HG03135 (cell line): ENCODE results near the gene TSC2.

Experiments
- ATAC-seq: cut with Tn5 transposase; IDR thresholded peaks from one replicate; pipeline ENCODE4 v1.9.1; 2021; ENCODE audit warnings: mild to moderate bottlenecking, moderate library complexity; ENCODE audit not compliant: unreplicated experiment

Gene TSC2

GRCh38 chr16:2083876-2084780, 36.3 kb downstream of the TSC2 start:
- ATAC-seq: no peak

GRCh38 chr16:2084895-2085625, 37.3 kb downstream of the TSC2 start:
- ATAC-seq: no peak

GRCh38 chr16:2085669-2086068, 37.9 kb downstream of the TSC2 start:
- no peak for ATAC-seq

GRCh38 chr16:2086106-2086742, 38.4 kb downstream of the TSC2 start:
- no peak for ATAC-seq

GRCh38 chr16:2086812-2087747, 39.3 kb downstream of the TSC2 start:
- ATAC-seq: no peak

GRCh38 chr16:2087748-2088631, 40.2 kb downstream of the TSC2 start:
- ATAC-seq: no peak

GRCh38 chr16:2088759-2089358, 41.1 kb downstream of the TSC2 start:
- ATAC-seq: no peak

GRCh38 chr16:2089706-2090480, 42.1 kb downstream of the TSC2 start:
- no peak for ATAC-seq

- no peak for ATAC-seq
These were observed 42.6 kb downstream of the TSC2 start for GRCh38 chr16:2090481-2090776.

GRCh38 chr16:2090777-2091546, 43.2 kb downstream of the TSC2 start:
- ATAC-seq: no peak

GRCh38 chr16:2091547-2092255, 43.9 kb downstream of the TSC2 start:
- no peak for ATAC-seq

GRCh38 chr16:2092256-2092620, 44.5 kb downstream of the TSC2 start:
- no peak for ATAC-seq

GRCh38 chr16:2092866-2093265, 45.1 kb downstream of the TSC2 start:
- ATAC-seq: no peak

GRCh38 chr16:2093793-2094192, 46.0 kb downstream of the TSC2 start:
- ATAC-seq: no peak

GRCh38 chr16:2095315-2095853, 47.6 kb downstream of the TSC2 start:
- no peak for ATAC-seq

- no peak for ATAC-seq
These were observed 48.3 kb downstream of the TSC2 start for GRCh38 chr16:2095918-2096582.
